BE2C (cell line): ENCODE measurements around the gene RAB31.
"Not testable (repeated sequence)": the region's sequence is repeated elsewhere in the genome, so short reads cannot be mapped to it uniquely, and the experiment has no call there.

ENCODE experiments used
- DNase-seq: peaks from one replicate; pipeline ENCODE4 v3.0.0-alpha.2; 2020
- H3K27me3 ChIP-seq: fragments of 250-450 bp; sonication (Bioruptor Pico); 2 replicates; pipeline ENCODE4 v1.5.1; 2020; ENCODE audit warnings: mild to moderate bottlenecking
- H3K36me3 ChIP-seq: fragments of 250-450 bp; sonication (Bioruptor Pico); 2 replicates; pipeline ENCODE4 v1.5.1; 2020; ENCODE audit warnings: mild to moderate bottlenecking
- H3K4me1 ChIP-seq: fragments of 250-450 bp; sonication (Bioruptor Pico); 2 replicates; pipeline ENCODE4 v1.5.1; 2020
- H3K4me3 ChIP-seq: 2 replicates; pipeline ENCODE4 v1.5.1; 2011; ENCODE audit warnings: low read depth, low read length
- H3K9me3 ChIP-seq: fragments of 250-450 bp; sonication (Bioruptor Pico); 2 replicates; pipeline ENCODE4 v1.5.1; 2020
- CTCF ChIP-seq: IDR thresholded peaks from 2 replicates; pipeline ENCODE4 v1.5.1; 2012; ENCODE audit warnings: mild to moderate bottlenecking, low read depth, low read length

The RAB31 gene

GRCh38 chr18:9890957-9891356 is 182.9 kb downstream of the RAB31 start:
- no peaks in the 10 kb centered on the region for H3K27me3 ChIP-seq
- no peaks in the 10 kb centered on the region for H3K36me3 ChIP-seq
- no peaks in the 10 kb centered on the region for H3K4me1 ChIP-seq
- TF ChIP-seq CTCF: no peak
- H3K4me3 ChIP-seq: no peak overlapping the region
- DNase-seq: no peak
- H3K9me3 ChIP-seq: no peaks in the 10 kb centered on the region

- not testable (repeated sequence) for H3K36me3 ChIP-seq, DNase-seq, H3K4me1 ChIP-seq, H3K9me3 ChIP-seq, H3K27me3 ChIP-seq, H3K4me3 ChIP-seq
Measured at GRCh38 chr18:9891515-9891914, 183.4 kb downstream of the RAB31 start.

DNA sequence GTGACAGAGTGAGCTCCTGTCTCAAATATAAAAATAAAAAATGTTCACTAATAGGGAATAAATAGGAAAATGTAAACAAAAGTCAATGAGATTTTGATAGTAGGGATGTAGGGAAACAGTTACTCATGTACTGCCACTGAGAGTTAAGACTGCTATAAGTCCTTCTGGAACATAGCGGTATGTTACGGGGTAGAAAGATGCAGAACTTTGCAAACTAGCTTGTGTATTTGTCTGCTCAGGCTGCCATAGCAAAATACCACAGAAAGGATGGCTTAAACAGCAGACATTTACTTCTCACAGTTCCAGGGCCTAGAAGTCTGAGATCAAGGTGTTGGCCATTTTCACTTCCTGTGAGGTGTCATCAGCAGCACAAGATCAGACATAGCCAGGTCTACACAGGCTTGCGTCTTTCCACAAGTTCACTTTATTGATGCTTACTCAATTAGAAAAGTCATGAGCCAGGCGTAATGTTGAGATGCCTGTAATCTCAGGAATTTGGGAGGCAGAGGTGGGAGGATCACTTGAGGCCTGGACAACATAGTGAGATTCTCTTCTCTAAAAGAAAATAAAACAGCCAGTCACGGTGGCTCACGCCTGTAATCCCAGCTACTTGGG is 186.5 kb downstream of the RAB31 start:
- H3K27me3 ChIP-seq: no peaks in the 10 kb centered on the region
- H3K4me1 ChIP-seq: no peaks in the 10 kb centered on the region
- no peak for DNase-seq
- H3K9me3 ChIP-seq: no peaks in the 10 kb centered on the region
- no peak for TF ChIP-seq CTCF
- no peaks in the 10 kb centered on the region for H3K36me3 ChIP-seq
- H3K4me3 ChIP-seq: no peak overlapping the region

DNA sequence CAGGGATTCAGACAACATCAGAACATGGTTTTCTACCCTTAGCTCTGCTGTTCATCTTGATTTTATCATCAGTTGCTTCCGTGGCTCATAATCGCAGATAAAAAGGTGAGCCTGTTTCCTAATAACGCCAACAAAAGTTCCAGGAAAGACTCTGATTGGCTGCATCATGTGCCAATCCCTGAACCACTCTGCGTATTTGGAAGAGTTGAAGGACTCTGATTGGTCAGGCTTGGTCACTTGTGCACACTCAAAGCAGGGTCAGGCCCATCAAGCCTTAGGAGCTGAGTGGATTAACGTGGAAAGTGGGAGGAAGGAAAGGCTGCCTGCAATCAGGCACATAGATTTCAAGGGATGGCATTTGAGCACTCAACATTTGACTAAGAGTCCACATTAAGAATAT is 189.0 kb downstream of the RAB31 start:
- Histone ChIP-seq H3K27me3 (no peaks in the 10 kb centered on the region), H3K4me3 (no peak overlapping the region), H3K9me3 (no peaks in the 10 kb centered on the region), H3K36me3 (no peaks in the 10 kb centered on the region), H3K4me1 (no peaks in the 10 kb centered on the region)
- no peak for TF ChIP-seq CTCF
- DNase-seq: no peak

DNA sequence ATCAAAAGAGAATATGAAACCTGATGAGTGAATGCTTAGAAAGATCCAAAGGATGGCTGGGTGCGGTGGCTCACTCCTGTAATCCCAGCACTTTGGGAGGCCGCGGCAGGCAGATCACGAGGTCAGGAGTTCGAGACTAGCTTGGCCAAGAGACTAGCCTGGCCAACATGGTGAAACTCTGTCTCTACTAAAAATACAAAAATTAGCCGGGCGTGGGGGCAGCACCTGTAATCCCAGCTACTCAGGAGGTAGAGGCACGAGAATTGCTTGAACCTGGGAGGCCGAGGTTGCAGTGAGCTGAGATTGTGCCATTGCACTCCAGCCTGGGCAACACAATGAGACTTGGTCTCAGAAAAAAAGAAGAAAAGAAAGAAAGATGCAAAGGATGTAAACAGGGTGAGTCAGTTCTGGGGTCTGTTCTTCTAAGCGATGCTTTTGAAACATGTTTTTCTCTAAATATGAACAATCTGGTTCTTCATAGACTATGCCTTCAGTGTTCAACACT is 189.7 kb downstream of the RAB31 start:
- not testable (repeated sequence) for H3K9me3 ChIP-seq, H3K27me3 ChIP-seq, H3K36me3 ChIP-seq, DNase-seq, H3K4me3 ChIP-seq, H3K4me1 ChIP-seq

DNA sequence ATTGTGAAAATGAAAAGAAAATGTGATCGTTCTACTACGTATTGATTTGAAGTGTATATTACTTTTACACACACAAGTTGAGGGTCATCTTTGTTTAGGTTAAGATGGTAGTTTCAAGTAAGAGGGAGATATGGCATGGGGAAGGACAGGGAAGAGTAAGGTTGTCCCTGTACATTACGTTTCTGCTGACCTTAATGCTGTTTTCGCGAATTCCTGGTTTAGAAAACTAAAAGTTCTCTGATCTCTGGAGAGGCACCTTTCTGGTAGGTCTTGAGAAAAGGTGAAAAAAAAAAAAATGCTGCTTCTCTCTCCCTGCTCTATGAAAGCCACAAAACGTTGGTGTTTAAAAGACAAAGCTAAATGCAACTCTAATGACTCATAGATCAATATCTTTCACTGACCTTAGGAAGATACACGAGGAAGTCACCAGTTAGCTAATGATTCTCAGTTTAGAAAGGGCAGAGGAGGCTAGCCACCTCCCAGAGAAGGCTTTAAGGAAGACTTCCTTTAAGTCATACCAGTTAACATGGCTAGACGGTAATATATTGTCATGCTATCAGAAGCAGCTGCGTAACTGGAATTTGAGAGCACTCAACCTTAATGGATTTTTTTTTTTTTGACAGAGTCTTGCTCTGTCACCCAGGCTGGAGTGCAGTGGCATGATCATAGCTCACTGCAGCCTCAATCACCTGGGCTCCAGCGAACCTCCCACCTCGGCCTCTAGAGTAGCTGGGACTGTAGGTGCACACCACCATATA is 190.9 kb downstream of the RAB31 start:
- no peak for TF ChIP-seq CTCF
- DNase-seq: no peak
- no peaks in the 10 kb centered on the region for H3K4me1 ChIP-seq

DNA sequence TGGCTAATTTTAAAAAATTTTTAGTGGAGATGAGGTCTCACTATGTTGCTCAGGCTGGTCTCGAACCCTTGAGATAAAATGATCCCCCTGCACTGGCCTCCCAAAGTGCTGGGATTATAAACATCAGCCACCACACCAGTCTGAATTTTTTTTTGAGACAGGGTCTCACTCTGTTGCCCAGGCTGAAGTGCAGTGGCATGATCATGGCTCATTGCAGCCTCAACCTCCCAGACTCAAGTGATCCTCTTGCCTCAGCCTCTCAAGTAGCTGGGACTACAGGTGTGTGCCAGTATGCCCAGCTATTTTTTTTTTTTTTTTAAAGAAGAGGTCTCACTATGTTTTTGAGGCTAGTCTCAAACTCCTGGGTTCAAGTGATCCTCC is 191.4 kb downstream of the RAB31 start:
- not testable (repeated sequence) for H3K27me3 ChIP-seq, H3K4me3 ChIP-seq, H3K4me1 ChIP-seq, DNase-seq, H3K9me3 ChIP-seq, H3K36me3 ChIP-seq

More for the DNA sequence above, 190.9 kb downstream of the RAB31 start:
- Histone ChIP-seq H3K36me3 (no peaks in the 10 kb centered on the region), H3K4me3 (no peak overlapping the region), H3K27me3 (no peaks in the 10 kb centered on the region), H3K9me3 (no peaks in the 10 kb centered on the region)
